Glutamatergic neuron (in vitro differentiated cells): ENCODE measurements around the gene NAGA. TPM values are rescaled to one million over a fixed set of nuclear protein-coding genes. Genes with fewer than 3 reads are reported as not detected.
A peak's percentile ranks its signal among the peaks of the same experiment; 100 is the strongest.
"Not testable (repeated sequence)": the region's sequence is repeated elsewhere in the genome, so short reads cannot be mapped to it uniquely, and the experiment has no call there.

Experiments
- DNase-seq: peaks from one replicate; pipeline ENCODE4 v3.0.0; 2022
- H3K27ac Mint-ChIP-seq: one replicate; pipeline ENCODE4 v1.8.0; 2020; ENCODE audit warnings: mild to moderate bottlenecking, mixed read lengths, inconsistent platforms; ENCODE audit not compliant: unreplicated experiment
- H3K27me3 Mint-ChIP-seq: one replicate; pipeline ENCODE4 v1.8.0; 2020; ENCODE audit warnings: mild to moderate bottlenecking, moderate library complexity, mixed read lengths, inconsistent platforms; ENCODE audit not compliant: unreplicated experiment
- H3K36me3 Mint-ChIP-seq: one replicate; pipeline ENCODE4 v1.8.0; 2020; ENCODE audit warnings: mild to moderate bottlenecking, mixed read lengths, inconsistent platforms; ENCODE audit not compliant: unreplicated experiment
- H3K4me1 Mint-ChIP-seq: one replicate; pipeline ENCODE4 v1.8.0; 2020; ENCODE audit warnings: mild to moderate bottlenecking, low read depth, mixed read lengths, inconsistent platforms; ENCODE audit not compliant: unreplicated experiment
- H3K4me3 Mint-ChIP-seq: one replicate; pipeline ENCODE4 v1.8.0; 2020; ENCODE audit warnings: mild to moderate bottlenecking, mixed read lengths, inconsistent platforms; ENCODE audit not compliant: unreplicated experiment
- H3K9me3 Mint-ChIP-seq: one replicate; pipeline ENCODE4 v1.8.0; 2020; ENCODE audit warnings: mild to moderate bottlenecking, moderate library complexity, mixed read lengths, inconsistent platforms; ENCODE audit not compliant: unreplicated experiment
- long read RNA-seq: library from polyadenylated mRNA; unstranded; transcript quantifications from one replicate; pipeline ENCODE4 v2.0.0, GENCODE V29; 2020; ENCODE audit not compliant: unreplicated experiment
- total RNA-seq: library from RNA; stranded (reverse); fragmentation: NEBNext Ultra II Directional; extraction: Animal tissue kit (Norgen Biotek cat#: 25700); gene quantifications from one replicate; pipeline ENCODE4 v1.2.1, GENCODE V29; 2021; ENCODE audit not compliant: unreplicated experiment
- TF ChIP-seq, protein P1 (sequence below): fragments of 200-600 bp; sonication (generic); IDR thresholded peaks from one replicate; pipeline ENCODE4 v1.5.0; 2021; ENCODE audit not compliant: partially characterized antibody, unreplicated experiment

NAGA gene
- total RNA-seq: 13.0 TPM
- long read RNA-seq, partial matches to known transcripts: 3 of 10 reads
- long read RNA-seq, other reads (novel, unspliced or antisense): 2 of 10 reads

- peak within 1 kb of the TSS; percentile 70 for H3K27ac Mint-ChIP-seq
- peak; percentile 94 for DNase-seq
- H3K4me1 Mint-ChIP-seq: peaks cover 10% of the 10 kb centered on the region
- H3K9me3 Mint-ChIP-seq: peaks cover 5% of the 10 kb centered on the region
- peaks cover 6% of the 10 kb centered on the region for H3K36me3 Mint-ChIP-seq
- peak within 1 kb of the TSS; percentile 88 for H3K4me3 Mint-ChIP-seq
- peaks cover 7% of the 10 kb centered on the region for H3K27me3 Mint-ChIP-seq
- TF ChIP-seq, protein P1, sequence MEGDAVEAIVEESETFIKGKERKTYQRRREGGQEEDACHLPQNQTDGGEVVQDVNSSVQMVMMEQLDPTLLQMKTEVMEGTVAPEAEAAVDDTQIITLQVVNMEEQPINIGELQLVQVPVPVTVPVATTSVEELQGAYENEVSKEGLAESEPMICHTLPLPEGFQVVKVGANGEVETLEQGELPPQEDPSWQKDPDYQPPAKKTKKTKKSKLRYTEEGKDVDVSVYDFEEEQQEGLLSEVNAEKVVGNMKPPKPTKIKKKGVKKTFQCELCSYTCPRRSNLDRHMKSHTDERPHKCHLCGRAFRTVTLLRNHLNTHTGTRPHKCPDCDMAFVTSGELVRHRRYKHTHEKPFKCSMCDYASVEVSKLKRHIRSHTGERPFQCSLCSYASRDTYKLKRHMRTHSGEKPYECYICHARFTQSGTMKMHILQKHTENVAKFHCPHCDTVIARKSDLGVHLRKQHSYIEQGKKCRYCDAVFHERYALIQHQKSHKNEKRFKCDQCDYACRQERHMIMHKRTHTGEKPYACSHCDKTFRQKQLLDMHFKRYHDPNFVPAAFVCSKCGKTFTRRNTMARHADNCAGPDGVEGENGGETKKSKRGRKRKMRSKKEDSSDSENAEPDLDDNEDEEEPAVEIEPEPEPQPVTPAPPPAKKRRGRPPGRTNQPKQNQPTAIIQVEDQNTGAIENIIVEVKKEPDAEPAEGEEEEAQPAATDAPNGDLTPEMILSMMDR: no peak
Observed at GRCh38 chr22:42070517-42071422, at the start of gene NAGA. Gene NAGA (minus strand): TSS chr22:42070812. CDS start chr22:42070297, 515 bp downstream.

DNA sequence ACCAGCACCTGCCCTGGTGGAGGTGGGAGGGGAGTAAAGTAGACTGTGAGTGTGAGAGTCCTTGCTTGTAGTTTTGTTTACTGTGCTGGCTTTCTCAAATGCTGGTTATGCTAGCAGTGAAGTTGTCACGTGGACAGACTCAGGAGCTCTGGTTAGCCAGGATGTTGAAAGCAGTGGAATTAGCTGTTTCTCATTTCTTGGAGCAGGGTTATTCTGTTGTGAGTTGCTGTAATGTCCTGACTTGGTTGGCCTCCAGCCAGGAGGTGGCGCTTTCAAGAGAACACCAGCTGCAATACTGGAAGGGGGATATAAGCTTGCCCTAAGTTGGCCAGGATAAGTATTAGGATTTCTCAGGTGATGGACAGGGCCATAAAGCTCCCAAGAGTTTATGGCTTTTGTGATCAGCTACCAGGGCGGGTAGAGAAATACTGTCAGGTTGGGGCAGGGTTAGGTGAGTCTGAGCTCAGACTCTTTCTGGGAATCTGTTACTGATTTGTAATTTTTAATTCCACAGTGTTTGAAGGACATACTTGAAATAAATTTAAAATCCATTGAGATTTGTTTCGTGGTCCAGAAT is 46.3 kb upstream of the NAGA start:
- H3K27me3 Mint-ChIP-seq: peaks cover 9% of the 10 kb centered on the region
- no peak overlapping the region for H3K4me3 Mint-ChIP-seq
- no peak overlapping the region for H3K27ac Mint-ChIP-seq
- DNase-seq: no peak
- TF ChIP-seq, protein P1: no peak
- H3K36me3 Mint-ChIP-seq: peaks cover 39% of the 10 kb centered on the region
- H3K4me1 Mint-ChIP-seq: peaks cover under 1% of the 10 kb centered on the region
- H3K9me3 Mint-ChIP-seq: peaks cover 30% of the 10 kb centered on the region

DNA sequence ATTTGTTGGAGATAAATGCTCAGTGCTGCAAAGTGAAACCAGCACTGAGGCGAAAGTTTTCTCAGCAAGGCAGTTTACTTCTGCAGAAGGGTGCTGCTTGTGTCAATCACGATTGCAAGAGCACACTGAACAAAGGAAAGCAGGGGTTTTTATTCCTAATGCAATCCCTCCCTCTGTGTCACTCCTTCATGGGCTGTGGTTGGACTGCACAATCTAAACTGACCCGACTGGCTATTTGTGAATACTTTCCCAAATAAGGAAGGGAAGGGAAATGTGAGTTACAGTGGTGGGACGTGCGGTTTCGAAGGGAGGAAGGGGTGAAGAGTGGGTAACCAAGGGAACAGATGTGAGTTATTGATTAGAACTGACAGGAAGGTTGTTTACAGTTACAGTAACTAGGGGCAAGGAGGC is 44.8 kb upstream of the NAGA start:
- not testable (repeated sequence) for H3K4me3 Mint-ChIP-seq, H3K4me1 Mint-ChIP-seq, H3K27ac Mint-ChIP-seq, DNase-seq, H3K27me3 Mint-ChIP-seq
- peaks cover 40% of the 10 kb centered on the region for H3K36me3 Mint-ChIP-seq
- peaks cover 25% of the 10 kb centered on the region for H3K9me3 Mint-ChIP-seq

- H3K4me1 Mint-ChIP-seq: no peaks in the 10 kb centered on the region
- H3K4me3 Mint-ChIP-seq: no peak overlapping the region
- TF ChIP-seq, protein P1: no peak
- H3K27ac Mint-ChIP-seq: no peak overlapping the region
- peaks cover 8% of the 10 kb centered on the region for H3K27me3 Mint-ChIP-seq
- H3K9me3 Mint-ChIP-seq: peaks cover 21% of the 10 kb centered on the region
- peaks cover 36% of the 10 kb centered on the region for H3K36me3 Mint-ChIP-seq
- DNase-seq: no peak
Observed at GRCh38 chr22:42114721-42115120, 44.1 kb upstream of the NAGA start.

GRCh38 chr22:42112793-42113192 is 42.2 kb upstream of the NAGA start:
- H3K4me3 Mint-ChIP-seq, H3K27ac Mint-ChIP-seq, H3K27me3 Mint-ChIP-seq, DNase-seq, H3K4me1 Mint-ChIP-seq: not testable (repeated sequence)
- Mint-ChIP-seq H3K9me3 (peaks cover 16% of the 10 kb centered on the region), H3K36me3 (peaks cover 26% of the 10 kb centered on the region)
